RWPE2 (cell line): Measurements from ENCODE around the gene EGFR.
"Not testable (repeated sequence)": the region's sequence is repeated elsewhere in the genome, so short reads cannot be mapped to it uniquely, and the experiment has no call there.

ENCODE experiments used
- ATAC-seq: fragments of 200-7000 bp; cut with Tn5 transposase; 3 replicates; pipeline ENCODE4 v1.9.1; 2021; ENCODE audit warnings: low read depth
- DNase-seq: peaks from one replicate; pipeline ENCODE4 v3.0.0-alpha.2; 2020; ENCODE audit warnings: low spot score
- H3K27ac ChIP-seq: fragments of 450-650 bp; 2 replicates; pipeline ENCODE4 v1.5.1; 2017; ENCODE audit warnings: mild to moderate bottlenecking; ENCODE audit not compliant: poor library complexity, severe bottlenecking
- H3K27me3 ChIP-seq: fragments of 250-450 bp; sonication (Bioruptor Pico); 2 replicates; pipeline ENCODE4 v1.5.1; 2021; ENCODE audit warnings: mild to moderate bottlenecking, moderate library complexity; ENCODE audit not compliant: insufficient read depth, poor library complexity, severe bottlenecking
- H3K36me3 ChIP-seq: fragments of 250-450 bp; sonication (Bioruptor Pico); 2 replicates; pipeline ENCODE4 v1.5.1; 2020; ENCODE audit warnings: low read depth, mild to moderate bottlenecking, moderate library complexity
- H3K4me1 ChIP-seq: fragments of 250-450 bp; sonication (Bioruptor Pico); 2 replicates; pipeline ENCODE4 v1.5.1; 2021; ENCODE audit warnings: mild to moderate bottlenecking, moderate library complexity; ENCODE audit not compliant: insufficient read depth, poor library complexity, severe bottlenecking
- H3K4me3 ChIP-seq: fragments of 250-450 bp; sonication (Bioruptor Pico); 2 replicates; pipeline ENCODE4 v1.5.1; 2021; ENCODE audit warnings: mild to moderate bottlenecking, moderate library complexity; ENCODE audit not compliant: severe bottlenecking
- H3K9me3 ChIP-seq: fragments of 250-450 bp; sonication (Bioruptor Pico); 2 replicates; pipeline ENCODE4 v1.5.1; 2021; ENCODE audit warnings: mild to moderate bottlenecking, moderate library complexity; ENCODE audit not compliant: severe bottlenecking
- CTCF ChIP-seq: fragments of 450-650 bp; IDR thresholded peaks from one replicate; pipeline ENCODE4 v1.5.1; 2017; ENCODE audit warnings: mild to moderate bottlenecking, moderate library complexity; ENCODE audit not compliant: poor library complexity, severe bottlenecking

EGFR gene

DNA sequence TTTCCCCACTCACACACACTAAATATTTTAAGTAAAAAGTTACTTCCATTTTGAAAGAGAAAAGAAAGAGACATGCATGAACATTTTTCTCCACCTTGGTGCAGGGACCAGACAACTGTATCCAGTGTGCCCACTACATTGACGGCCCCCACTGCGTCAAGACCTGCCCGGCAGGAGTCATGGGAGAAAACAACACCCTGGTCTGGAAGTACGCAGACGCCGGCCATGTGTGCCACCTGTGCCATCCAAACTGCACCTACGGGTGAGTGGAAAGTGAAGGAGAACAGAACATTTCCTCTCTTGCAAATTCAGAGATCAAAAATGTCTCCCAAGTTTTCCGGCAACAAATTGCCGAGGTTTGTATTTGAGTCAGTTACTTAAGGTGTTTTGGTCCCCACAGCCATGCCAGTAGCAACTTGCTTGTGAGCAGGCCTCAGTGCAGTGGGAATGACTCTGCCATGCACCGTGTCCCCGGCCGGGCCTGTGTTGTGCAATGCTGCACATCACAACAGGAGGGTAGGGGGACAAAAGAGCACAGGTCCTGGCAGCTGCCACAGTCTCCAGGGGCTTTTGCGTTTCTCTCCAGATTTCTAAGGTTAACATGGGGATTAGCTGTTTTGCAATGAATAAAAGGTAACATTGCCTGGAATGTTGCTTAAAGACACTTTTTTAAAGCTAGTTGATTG lies 146.5 kb downstream of the EGFR start:
- Histone ChIP-seq H3K4me3 (no peak overlapping the region), H3K27me3 (no peaks in the 10 kb centered on the region), H3K4me1 (no peaks in the 10 kb centered on the region), H3K9me3 (no peaks in the 10 kb centered on the region), H3K27ac (no peak overlapping the region), H3K36me3 (peaks cover 90% of the 10 kb centered on the region)
- ATAC-seq (no peak), DNase-seq (no peak)
- no peak for TF ChIP-seq CTCF

GRCh38 chr7:55167296-55167695 lies 148.5 kb downstream of the EGFR start:
- not testable (repeated sequence) for H3K27me3 ChIP-seq, H3K4me1 ChIP-seq, ATAC-seq, H3K4me3 ChIP-seq, H3K27ac ChIP-seq, H3K9me3 ChIP-seq, DNase-seq
- peaks cover 90% of the 10 kb centered on the region for H3K36me3 ChIP-seq

- ATAC-seq (no peak), DNase-seq (no peak)
- no peak overlapping the region for H3K4me3 ChIP-seq
- H3K27ac ChIP-seq: no peak overlapping the region
- H3K4me1 ChIP-seq: no peaks in the 10 kb centered on the region
- TF ChIP-seq CTCF: no peak
- peaks cover 90% of the 10 kb centered on the region for H3K36me3 ChIP-seq
- no peaks in the 10 kb centered on the region for H3K9me3 ChIP-seq
- H3K27me3 ChIP-seq: no peaks in the 10 kb centered on the region
Observed at GRCh38 chr7:55170335-55171069, 151.7 kb downstream of the EGFR start.

- peaks cover 90% of the 10 kb centered on the region for H3K36me3 ChIP-seq
- H3K9me3 ChIP-seq: no peaks in the 10 kb centered on the region
- no peaks in the 10 kb centered on the region for H3K4me1 ChIP-seq
- H3K4me3 ChIP-seq: no peak overlapping the region
- H3K27me3 ChIP-seq: no peaks in the 10 kb centered on the region
- H3K27ac ChIP-seq: no peak overlapping the region
- DNase-seq (no peak), ATAC-seq (no peak)
- no peak for TF ChIP-seq CTCF
Observed at GRCh38 chr7:55171157-55171556, 152.3 kb downstream of the EGFR start.

- DNase-seq: no peak
- H3K9me3 ChIP-seq: no peaks in the 10 kb centered on the region
- no peak overlapping the region for H3K27ac ChIP-seq
- no peak for ATAC-seq
- no peaks in the 10 kb centered on the region for H3K4me1 ChIP-seq
- H3K4me3 ChIP-seq: no peak overlapping the region
- no peaks in the 10 kb centered on the region for H3K27me3 ChIP-seq
- H3K36me3 ChIP-seq: peaks cover 95% of the 10 kb centered on the region
- no peak for TF ChIP-seq CTCF
Observed at GRCh38 chr7:55172161-55172560, 153.3 kb downstream of the EGFR start.
